Measurements from ENCODE around the gene ZNF503.
A peak's percentile ranks its signal among the peaks of the same experiment; 100 is the strongest.

ZNF503 gene

GRCh38 chr10:75401569-75402485, at the start of gene ZNF503:
Gene ZNF503 (minus strand): TSS chr10:75401764. CDS start chr10:75401419, 345 bp downstream.
- peak; percentile 98 for DNase-seq (ENCODE audit: low read depth)

GRCh38 chr10:75450644-75451640, 49.4 kb upstream of the ZNF503 start:
- no peak for DNase-seq (ENCODE audit: low read depth)

- DNase-seq (ENCODE audit: low read depth), result no peak
Measured at GRCh38 chr10:75450075-75450445, 48.5 kb upstream of the ZNF503 start.

- DNase-seq (ENCODE audit: low read depth), result no peak
Measured at GRCh38 chr10:75449382-75450074, 48.0 kb upstream of the ZNF503 start.

- no peak for DNase-seq (ENCODE audit: low read depth)
Measured at GRCh38 chr10:75448166-75448565, 46.6 kb upstream of the ZNF503 start.

GRCh38 chr10:75446508-75446907, 44.9 kb upstream of the ZNF503 start:
- DNase-seq (ENCODE audit: low read depth), result no peak

- peak; percentile 34 for DNase-seq (ENCODE audit: low read depth)
Measured at GRCh38 chr10:75444781-75445386, 43.3 kb upstream of the ZNF503 start.

GRCh38 chr10:75443362-75443761, 41.8 kb upstream of the ZNF503 start:
- DNase-seq (ENCODE audit: low read depth), result no peak

- DNase-seq (ENCODE audit: low read depth), result no peak
Measured at GRCh38 chr10:75441682-75442081, 40.1 kb upstream of the ZNF503 start.

GRCh38 chr10:75441196-75441595, 39.6 kb upstream of the ZNF503 start:
- no peak for DNase-seq (ENCODE audit: low read depth)

GRCh38 chr10:75440271-75440793, 38.8 kb upstream of the ZNF503 start:
- no peak for DNase-seq (ENCODE audit: low read depth)

- no peak for DNase-seq (ENCODE audit: low read depth)
Measured at GRCh38 chr10:75439811-75440210, 38.2 kb upstream of the ZNF503 start.

- DNase-seq (ENCODE audit: low read depth), result no peak
Measured at GRCh38 chr10:75438275-75438674, 36.7 kb upstream of the ZNF503 start.

GRCh38 chr10:75437693-75438092, 36.1 kb upstream of the ZNF503 start:
- DNase-seq (ENCODE audit: low read depth), result no peak

- no peak for DNase-seq (ENCODE audit: low read depth)
Measured at GRCh38 chr10:75436896-75437295, 35.3 kb upstream of the ZNF503 start.

- DNase-seq (ENCODE audit: low read depth), result no peak
Measured at GRCh38 chr10:75435291-75435690, 33.7 kb upstream of the ZNF503 start.

- no peak for DNase-seq (ENCODE audit: low read depth)
Measured at GRCh38 chr10:75434291-75434690, 32.7 kb upstream of the ZNF503 start.

- no peak for DNase-seq (ENCODE audit: low read depth)
Measured at GRCh38 chr10:75433216-75433615, 31.7 kb upstream of the ZNF503 start.

- no peak for DNase-seq (ENCODE audit: low read depth)
Measured at GRCh38 chr10:75432763-75433162, 31.2 kb upstream of the ZNF503 start.

GRCh38 chr10:75432176-75432575, 30.6 kb upstream of the ZNF503 start:
- DNase-seq (ENCODE audit: low read depth), result no peak

All from EH (cell line).